HepG2 (cell line): ENCODE data around the gene ZBTB20. TPM values are rescaled to one million over a fixed set of nuclear protein-coding genes. Genes with fewer than 3 reads are reported as not detected.
A peak's percentile ranks its signal among the peaks of the same experiment; 100 is the strongest.

Experiments used
- ATAC-seq: fragments of 200-7000 bp; cut with Tn5 transposase; 3 replicates; pipeline ENCODE4 v1.9.1; 2020; ENCODE audit warnings: mild to moderate bottlenecking, moderate library complexity
- BruUV-seq: library from RNA; stranded (reverse); fragments of 400-500 nt; replicated peaks from 2 replicates; lab custom pipeline; 2021; lab: Mats Ljungman, UMichigan
- CTCF ChIA-PET: fragments of 300-600 bp; formaldehyde crosslinking; extraction: SDS; loops from one replicate; lab custom pipeline; 2021; ENCODE audit warnings: low total read pairs, inconsistent platforms, low intra/inter-chr PET ratio; lab: Yijun Ruan, JAX
- POLR2A ChIA-PET: fragments of 350-600 bp; sonication (Branson Sonifier 250); formaldehyde crosslinking; loops from one replicate; lab custom pipeline; 2020; ENCODE audit warnings: antibody characterized with exemption, inconsistent platforms; lab: Yijun Ruan, JAX
- DNase-seq: peaks from one replicate; pipeline ENCODE4 v3.0.0-alpha.2; 2015; ENCODE audit warnings: low spot score
- FAIRE-seq: peaks from 3 replicates; lab custom pipeline; 2011; peaks lifted over from hg19 to GRCh38; lab: Jason Lieb, UNC
- H2AFZ ChIP-seq: one replicate; pipeline ENCODE4 v1.6.1; 2011; ENCODE audit warnings: low read length, inconsistent platforms
- H3K27ac ChIP-seq: fragments of 300-600 bp; 3 replicates; pipeline ENCODE4 v1.8.0; 2011; ENCODE audit warnings: mixed run types, mild to moderate bottlenecking, mixed read lengths, low read length, inconsistent platforms; ENCODE audit not compliant: insufficient read depth; ENCODE audit errors: extremely low read length
- H3K27me3 ChIP-seq, 2 experiments: fragments of 200-600 bp in 1 of 2; 2 replicates in 1 of 2; 3 replicates in 1 of 2; pipeline versions ENCODE4 v1.6.0 to v1.8.0; 2011; ENCODE audit warnings: low read length in 2 of 2, mild to moderate bottlenecking in 2 of 2, moderate library complexity in 2 of 2, inconsistent platforms in 1 of 2; ENCODE audit not compliant: insufficient read depth in 2 of 2, control insufficient read depth in 1 of 2
- H3K36me3 ChIP-seq, 2 experiments: fragments of 200-600 bp in 1 of 2; replicated peaks in 1 of 2; 2 replicates in 1 of 2; 3 replicates in 1 of 2; pipeline versions ENCODE4 v1.5.1 to v1.8.0; 2011; ENCODE audit warnings: low read length in 2 of 2, inconsistent platforms in 1 of 2; ENCODE audit not compliant: insufficient read depth in 2 of 2, control insufficient read depth in 1 of 2
- H3K4me1 ChIP-seq: 2 replicates; pipeline ENCODE4 v1.5.1; 2012; ENCODE audit warnings: low read length, inconsistent platforms; ENCODE audit not compliant: insufficient read depth
- H3K4me2 ChIP-seq: 2 replicates; pipeline ENCODE4 v1.6.0; 2011; ENCODE audit warnings: low read depth, low read length, inconsistent platforms
- H3K4me3 ChIP-seq, 3 experiments: fragments of 200-600 bp in 1 of 3; sonication (generic), shearing (Covaris generic) in 1 of 3; replicated peaks in 1 of 3; 2 replicates each; pipeline ENCODE4 v1.5.1; 2011 to 2016; ENCODE audit warnings: low read length in 3 of 3, inconsistent platforms in 2 of 3, low read depth in 2 of 3, mild to moderate bottlenecking in 2 of 3, control low read depth in 1 of 3, mixed read lengths in 1 of 3; ENCODE audit not compliant: insufficient read depth in 1 of 3
- H3K79me2 ChIP-seq: one replicate; pipeline ENCODE4 v1.6.1; 2011; ENCODE audit warnings: low read length, inconsistent platforms; ENCODE audit not compliant: insufficient read depth
- H3K9ac ChIP-seq: 2 replicates; pipeline ENCODE4 v1.6.0; 2011; ENCODE audit warnings: mild to moderate bottlenecking, low read depth, low read length, inconsistent platforms; ENCODE audit not compliant: insufficient read depth
- H3K9me3 ChIP-seq: 2 replicates; pipeline ENCODE4 v1.5.1; 2012; ENCODE audit warnings: mild to moderate bottlenecking, low read length
- H4K20me1 ChIP-seq: 2 replicates; pipeline ENCODE4 v1.6.0; 2011; ENCODE audit warnings: inconsistent platforms, mild to moderate bottlenecking, low read length, moderate library complexity; ENCODE audit not compliant: insufficient read depth
- EHMT2 ChIP-seq: fragments of 200-600 bp; sonication (generic); IDR thresholded peaks from 2 replicates; pipeline ENCODE4 v1.7.0; 2017; ENCODE audit warnings: antibody characterized with exemption, low read depth, low read length, borderline replicate concordance
- FOXM1 ChIP-seq: sonication (generic); formaldehyde crosslinking; IDR thresholded peaks from 2 replicates; pipeline ENCODE4 v1.5.0; 2020; ENCODE audit warnings: missing genetic modification reagents
- KDM5A ChIP-seq: fragments of 200-600 bp; sonication (generic); IDR thresholded peaks from 2 replicates; pipeline ENCODE4 v1.7.0; 2018; ENCODE audit warnings: antibody characterized with exemption, mild to moderate bottlenecking, low read length, borderline replicate concordance
- KMT2A ChIP-seq: sonication (generic); formaldehyde crosslinking; IDR thresholded peaks from 2 replicates; pipeline ENCODE4 v1.4.0; 2020; ENCODE audit warnings: missing genetic modification reagents
- PCBP1 ChIP-seq: fragments of 200-400 bp; formaldehyde crosslinking; IDR thresholded peaks from 2 replicates; pipeline ENCODE4 v1.6.1; 2017; ENCODE audit warnings: mild to moderate bottlenecking, low read depth, low read length, borderline replicate concordance
- PRMT3 ChIP-seq: sonication (generic); formaldehyde crosslinking; IDR thresholded peaks from 2 replicates; pipeline ENCODE4 v1.8.1; 2022; ENCODE audit warnings: low read depth, mild to moderate bottlenecking, moderate library complexity, missing genetic modification reagents, borderline replicate concordance
- RFX5 ChIP-seq: IDR thresholded peaks from 2 replicates; pipeline ENCODE4 v1.6.1; 2011; ENCODE audit warnings: low read depth, low read length, improper control_type of control experiment
- SIN3A ChIP-seq: IDR thresholded peaks from 2 replicates; pipeline ENCODE4 v1.6.1; 2011; ENCODE audit warnings: low read depth, mild to moderate bottlenecking, control low read depth, low read length, borderline replicate concordance
- TRIM22 ChIP-seq: fragments of 450-650 bp; IDR thresholded peaks from 2 replicates; pipeline ENCODE4 v1.6.1; 2017
- ZBTB21 ChIP-seq: sonication (generic); formaldehyde crosslinking; IDR thresholded peaks from 2 replicates; pipeline ENCODE4 v1.4.0; 2020; ENCODE audit warnings: missing genetic modification reagents
- ZFY ChIP-seq: sonication (generic); formaldehyde crosslinking; IDR thresholded peaks from 2 replicates; pipeline ENCODE4 v1.4.0; 2020; ENCODE audit warnings: missing genetic modification reagents
- ZKSCAN8 ChIP-seq: IDR thresholded peaks from 2 replicates; pipeline ENCODE4 v1.6.1; 2016; ENCODE audit warnings: borderline replicate concordance, missing genetic modification reagents, missing compliant biosample characterization
- WGBS: methylation state at CpG from one replicate; pipeline ENCODE4 v1.1.6; 2017; ENCODE audit warnings: low lambda C conversion rate; 5-methylcytosine and 5-hydroxymethylcytosine counted together
- in situ Hi-C: cut with HindIII; loops from 2 replicates; pipeline ENCODE4 v1.10.0; 2017; ENCODE audit warnings: low pct_unique_long_range_greater_than_20kb; ENCODE audit not compliant: extremely low pct_ligation_motif_present
- intact Hi-C: fragments of 100-400 bp; cut with micrococcal nuclease; formaldehyde crosslinking; loops from one replicate; pipeline ENCODE4 v1.10.0; 2022; ENCODE audit not compliant: unreplicated experiment
- polyA plus RNA-seq, 8 experiments: library from polyadenylated mRNA; depleted of rRNA in 3 of 8; stranded (reverse) in 7 of 8; unstranded in 1 of 8; fragments of >200 nt; fragmentation: Illumina TruSeq in 4 of 8; extraction: Trizol in 4 of 8; gene quantifications; 2 replicates each; pipeline versions ENCODE4 v1.2.1 to v1.2.3, GENCODE V29; 2011 to 2016; ENCODE audit warnings: low read depth in 4 of 8, missing spikeins in 1 of 8, mixed read lengths in 1 of 8; ENCODE audit not compliant: insufficient read depth in 1 of 8
- total RNA-seq, 5 experiments: library from RNA; depleted of rRNA; stranded (reverse); fragments of >200 nt; fragmentation: Illumina TruSeq; extraction: Trizol; gene quantifications; 2 replicates each; pipeline ENCODE4 v1.2.3, GENCODE V29; 2016; ENCODE audit warnings: low read depth in 1 of 5

Gene ZBTB20
- total and polyA plus RNA-seq, 2 of the 13 experiments (the other 11 are each of a cell fraction or from before 2014, with no cell fraction given), result 1.9 to 8.8 TPM

GRCh38 chr3:114519415-114519814 lies 627.7 kb downstream of the ZBTB20 start:
- no peak for FAIRE-seq
- WGBS, result 100% methylated on average over 3 of the region's 3 CpGs

GRCh38 chr3:114518206-114518808 lies 628.8 kb downstream of the ZBTB20 start:
- Histone ChIP-seq H3K27me3 (no peaks in the 10 kb centered on the region), H3K36me3 (no peaks in the 10 kb centered on the region), H3K9ac (no peak overlapping the region), H3K9me3 (no peaks in the 10 kb centered on the region), H3K27ac (no peak overlapping the region), H3K4me2 (no peak overlapping the region), H3K4me1 (peaks cover 6% of the 10 kb centered on the region; the same call in 1 of the 2 replicates), H3K4me3 (no peak overlapping the region), H3K79me2 (no peaks in the 10 kb centered on the region)
- intact Hi-C loops (no loop called here), in situ Hi-C loops (no loop called here)
- DNase-seq, result no peak
- WGBS, result 94% methylated on average over 1 of the region's 1 CpG
- ATAC-seq, result no peak
- no TSS peak for BruUV-seq
- POLR2A ChIA-PET, result no interaction called here
- CTCF ChIA-PET, result no interaction called here
- no peak for FAIRE-seq
- no peak for TF ChIP-seq ZFY
- TF ChIP-seq PCBP1, result no peak
- TF ChIP-seq KDM5A, result no peak
- TF ChIP-seq ZKSCAN8 (CRISPR knock-in tag), result no peak
- no peak for TF ChIP-seq KMT2A (CRISPR knock-in tag)
- no peak for TF ChIP-seq PRMT3
- TF ChIP-seq TRIM22, result no peak
- no peak for TF ChIP-seq SIN3A
- no peak for TF ChIP-seq FOXM1 (CRISPR knock-in tag)
- no peak for TF ChIP-seq ZBTB21 (CRISPR knock-in tag)
- TF ChIP-seq, all 625 proteins: peak for 0
- Histone ChIP-seq H4K20me1 (no peaks in the 10 kb centered on the region), H2AFZ (no peak overlapping the region)

More at GRCh38 chr3:114519415-114519814, 627.7 kb downstream of the ZBTB20 start:
- no TSS peak for BruUV-seq
- H3K4me1 ChIP-seq, result peaks cover 6% of the 10 kb centered on the region; the same call in 1 of the 2 replicates
- peak; percentile 94 for TF ChIP-seq RFX5
- TF ChIP-seq EHMT2, result no peak
- H3K4me2 ChIP-seq, result no peak overlapping the region
- ATAC-seq, result peak; percentile 30; the same call in 1 of the 3 replicates
- H3K9me3 ChIP-seq, result no peaks in the 10 kb centered on the region
- H2AFZ ChIP-seq, result no peak overlapping the region
- ChIA-PET CTCF (no interaction called here), POLR2A (no interaction called here)
- no peaks in the 10 kb centered on the region for H3K27me3 ChIP-seq
- H3K79me2 ChIP-seq, result no peaks in the 10 kb centered on the region
- in situ Hi-C loops, result no loop called here
- no peak overlapping the region for H3K27ac ChIP-seq
- intact Hi-C loops, result no loop called here
- DNase-seq, result no peak
- no peak overlapping the region for H3K9ac ChIP-seq
- no peak overlapping the region for H3K4me3 ChIP-seq
- no peaks in the 10 kb centered on the region for H3K36me3 ChIP-seq
- H4K20me1 ChIP-seq, result no peaks in the 10 kb centered on the region
